AG10803 (cell line): ENCODE data around the gene GRAMD1A.

Source experiments
- DNase-seq: peaks from one replicate; pipeline ENCODE4 v3.0.0; 2010; ENCODE audit warnings: low read depth
- H3K4me3 ChIP-seq: 2 replicates; pipeline ENCODE4 v1.5.1; 2011; ENCODE audit warnings: mild to moderate bottlenecking, low read length, control low read depth
- TF ChIP-seq, protein P1 (sequence below): conservative IDR thresholded peaks from 2 replicates; pipeline ENCODE4 v1.5.1; 2011; ENCODE audit warnings: mild to moderate bottlenecking, low read length, control low read depth, inconsistent platforms

Gene GRAMD1A

DNA sequence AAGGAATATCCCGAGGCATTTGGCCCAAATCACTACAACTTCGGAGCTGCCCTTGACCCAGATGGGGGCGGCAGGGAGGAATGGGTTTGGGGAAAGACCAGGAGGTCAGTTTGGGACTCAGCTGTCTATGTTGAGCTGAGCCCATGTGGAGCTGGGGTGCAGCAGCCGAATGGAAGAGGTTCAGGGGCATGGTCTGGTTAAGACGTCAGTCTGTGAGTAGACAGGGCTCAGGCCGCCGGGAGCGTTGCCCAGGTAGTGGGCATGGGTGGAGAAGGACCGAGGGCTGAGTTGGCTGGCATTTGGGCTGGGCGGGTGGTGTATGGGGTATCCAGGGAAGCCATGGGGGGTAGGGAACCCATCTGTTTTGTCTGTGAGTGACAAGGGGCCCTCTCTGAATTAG, 20.9 kb downstream of the GRAMD1A start:
- TF ChIP-seq, protein P1, sequence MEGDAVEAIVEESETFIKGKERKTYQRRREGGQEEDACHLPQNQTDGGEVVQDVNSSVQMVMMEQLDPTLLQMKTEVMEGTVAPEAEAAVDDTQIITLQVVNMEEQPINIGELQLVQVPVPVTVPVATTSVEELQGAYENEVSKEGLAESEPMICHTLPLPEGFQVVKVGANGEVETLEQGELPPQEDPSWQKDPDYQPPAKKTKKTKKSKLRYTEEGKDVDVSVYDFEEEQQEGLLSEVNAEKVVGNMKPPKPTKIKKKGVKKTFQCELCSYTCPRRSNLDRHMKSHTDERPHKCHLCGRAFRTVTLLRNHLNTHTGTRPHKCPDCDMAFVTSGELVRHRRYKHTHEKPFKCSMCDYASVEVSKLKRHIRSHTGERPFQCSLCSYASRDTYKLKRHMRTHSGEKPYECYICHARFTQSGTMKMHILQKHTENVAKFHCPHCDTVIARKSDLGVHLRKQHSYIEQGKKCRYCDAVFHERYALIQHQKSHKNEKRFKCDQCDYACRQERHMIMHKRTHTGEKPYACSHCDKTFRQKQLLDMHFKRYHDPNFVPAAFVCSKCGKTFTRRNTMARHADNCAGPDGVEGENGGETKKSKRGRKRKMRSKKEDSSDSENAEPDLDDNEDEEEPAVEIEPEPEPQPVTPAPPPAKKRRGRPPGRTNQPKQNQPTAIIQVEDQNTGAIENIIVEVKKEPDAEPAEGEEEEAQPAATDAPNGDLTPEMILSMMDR = no peak
- H3K4me3 ChIP-seq = no peak overlapping the region
- no peak for DNase-seq

GRCh38 chr19:35021596-35021995, 21.5 kb downstream of the GRAMD1A start:
- no peak for DNase-seq
- TF ChIP-seq, protein P1 = no peak

GRCh38 chr19:35022460-35022859, 22.3 kb downstream of the GRAMD1A start:
- no peak overlapping the region for H3K4me3 ChIP-seq
- DNase-seq = no peak
- TF ChIP-seq, protein P1 = no peak

More at GRCh38 chr19:35021596-35021995, 21.5 kb downstream of the GRAMD1A start:
- no peak overlapping the region for H3K4me3 ChIP-seq

DNA sequence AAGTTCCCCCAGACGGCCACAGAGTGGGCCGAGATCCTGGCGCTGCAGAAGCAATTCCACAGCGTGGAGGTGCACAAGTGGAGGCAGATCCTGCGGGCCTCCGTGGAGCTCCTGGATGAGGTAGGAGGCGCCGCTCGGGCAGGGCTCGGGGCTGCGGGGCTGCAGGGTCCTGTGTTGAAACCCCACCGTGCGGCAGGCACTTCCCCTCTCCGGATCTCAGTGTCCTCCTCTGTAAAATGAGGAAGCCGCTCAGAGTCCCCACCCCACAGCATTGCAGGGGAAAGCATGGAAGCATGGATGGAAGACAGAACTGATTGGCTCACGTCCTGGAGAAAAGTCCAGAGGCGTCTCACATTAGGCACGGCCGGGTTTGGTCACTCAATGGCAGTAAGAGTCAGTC, 23.3 kb downstream of the GRAMD1A start:
- DNase-seq = no peak
- no peak overlapping the region for H3K4me3 ChIP-seq
- TF ChIP-seq, protein P1 = no peak

DNA sequence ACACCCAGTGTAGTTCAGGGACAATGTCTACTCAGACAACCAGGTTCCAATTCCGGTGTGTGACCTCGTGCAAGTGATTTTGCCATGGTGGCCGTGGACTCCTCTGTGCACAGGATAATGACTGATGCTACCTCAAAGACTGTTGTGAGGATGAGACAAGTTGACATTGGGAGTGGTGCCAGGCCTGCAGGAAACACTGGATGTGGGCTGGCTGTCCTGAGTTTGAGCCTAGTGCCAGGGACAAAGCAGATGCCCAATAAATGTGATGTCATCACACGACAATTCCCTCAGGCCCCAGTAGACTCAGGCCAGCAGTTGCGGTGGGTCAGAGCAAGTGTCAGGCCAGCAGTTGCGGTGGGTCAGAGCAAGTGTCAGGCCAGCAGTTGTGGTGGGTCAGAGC, 24.0 kb downstream of the GRAMD1A start:
- TF ChIP-seq, protein P1 = no peak
- H3K4me3 ChIP-seq = no peak overlapping the region
- no peak for DNase-seq

- no peak for DNase-seq
- TF ChIP-seq, protein P1 = no peak
- no peak overlapping the region for H3K4me3 ChIP-seq
Measured at GRCh38 chr19:35025969-35026368, 25.8 kb downstream of the GRAMD1A start.

GRCh38 chr19:35026418-35026817, 26.3 kb downstream of the GRAMD1A start:
- TF ChIP-seq, protein P1 = no peak
- no peak overlapping the region for H3K4me3 ChIP-seq
- no peak for DNase-seq
